ENCODE measurements around the gene EVA1A.

EVA1A gene

GRCh38 chr2:75592888-75593287, 32.1 kb upstream of the EVA1A start:
- in situ Hi-C loops (cut with MboI; ENCODE audit: low sequenced_read_pairs) = no loop called here

GRCh38 chr2:75592030-75592429, 31.3 kb upstream of the EVA1A start:
- in situ Hi-C loops (cut with MboI; ENCODE audit: low sequenced_read_pairs) = no loop called here

- in situ Hi-C loops (cut with MboI; ENCODE audit: low sequenced_read_pairs) = no loop called here
Measured at GRCh38 chr2:75589391-75590105, 28.8 kb upstream of the EVA1A start.

GRCh38 chr2:75587954-75588587, 27.3 kb upstream of the EVA1A start:
- in situ Hi-C loops (cut with MboI; ENCODE audit: low sequenced_read_pairs) = no loop called here

- in situ Hi-C loops (cut with MboI; ENCODE audit: low sequenced_read_pairs) = no loop called here
Measured at GRCh38 chr2:75586971-75587370, 26.2 kb upstream of the EVA1A start.

GRCh38 chr2:75582840-75583239, 22.1 kb upstream of the EVA1A start:
- in situ Hi-C loops (cut with MboI; ENCODE audit: low sequenced_read_pairs) = no loop called here

GRCh38 chr2:75580606-75581005, 19.9 kb upstream of the EVA1A start:
- in situ Hi-C loops (cut with MboI; ENCODE audit: low sequenced_read_pairs) = no loop called here

- in situ Hi-C loops (cut with MboI; ENCODE audit: low sequenced_read_pairs) = no loop called here
Measured at GRCh38 chr2:75580156-75580555, 19.4 kb upstream of the EVA1A start.

- in situ Hi-C loops (cut with MboI; ENCODE audit: low sequenced_read_pairs) = no loop called here
Measured at GRCh38 chr2:75579186-75579585, 18.4 kb upstream of the EVA1A start.

- in situ Hi-C loops (cut with MboI; ENCODE audit: low sequenced_read_pairs) = no loop called here
Measured at GRCh38 chr2:75577280-75577679, 16.5 kb upstream of the EVA1A start.

- in situ Hi-C loops (cut with MboI; ENCODE audit: low sequenced_read_pairs) = no loop called here
Measured at GRCh38 chr2:75574106-75574505, 13.4 kb upstream of the EVA1A start.

GRCh38 chr2:75573145-75573878, 12.6 kb upstream of the EVA1A start:
- in situ Hi-C loops (cut with MboI; ENCODE audit: low sequenced_read_pairs) = no loop called here

- in situ Hi-C loops (cut with MboI; ENCODE audit: low sequenced_read_pairs) = no loop called here
Measured at GRCh38 chr2:75571730-75572430, 11.1 kb upstream of the EVA1A start.

GRCh38 chr2:75570948-75571729, 10.4 kb upstream of the EVA1A start:
- in situ Hi-C loops (cut with MboI; ENCODE audit: low sequenced_read_pairs) = no loop called here

GRCh38 chr2:75570024-75570947, 9.5 kb upstream of the EVA1A start:
- in situ Hi-C loops (cut with MboI; ENCODE audit: low sequenced_read_pairs) = no loop called here

GRCh38 chr2:75569546-75569945, 8.8 kb upstream of the EVA1A start:
- in situ Hi-C loops (cut with MboI; ENCODE audit: low sequenced_read_pairs) = no loop called here

GRCh38 chr2:75568174-75568573, 7.4 kb upstream of the EVA1A start:
- in situ Hi-C loops (cut with MboI; ENCODE audit: low sequenced_read_pairs) = no loop called here

- in situ Hi-C loops (cut with MboI; ENCODE audit: low sequenced_read_pairs) = no loop called here
Measured at GRCh38 chr2:75565472-75566462, 5.0 kb upstream of the EVA1A start.

Data from HL-60/S4 treated with retinoic acid at 250 ng/mL for 4 days and 3 days (cell line).